ENCODE data around the gene DPYSL4. TPM values are rescaled to one million over a fixed set of nuclear protein-coding genes. Genes with fewer than 3 reads are reported as not detected.
A peak's percentile ranks its signal among the peaks of the same experiment; 100 is the strongest.

The DPYSL4 gene
- total and polyA plus RNA-seq, 2 experiments from 2014 or later = 2.1 TPM

- H2AFZ ChIP-seq = no peak overlapping the region
- H3K9ac ChIP-seq = no peak overlapping the region
- H3F3A ChIP-seq (ENCODE audit: insufficient read depth) = no peaks in the 10 kb centered on the region
- no peaks in the 10 kb centered on the region for H3K4me1 ChIP-seq (ENCODE audit: insufficient read depth)
- no peak overlapping the region for H3K4me3 ChIP-seq
- peaks cover 5% of the 10 kb centered on the region; the same call in 1 of the 2 replicates for H3K27me3 ChIP-seq (replicated peaks; ENCODE audit: insufficient read depth)
- no peak overlapping the region for H3K27ac ChIP-seq
- in situ Hi-C loops (cut with MboI) = no loop called here
- no peak for DNase-seq
- TF ChIP-seq EZH2phosphoT487 (IDR thresholded peaks at IDR 0.05; ENCODE audit: insufficient read depth, low read depth) = no peak
- no peak for TF ChIP-seq EZH2 (IDR thresholded peaks at IDR 0.05; ENCODE audit: insufficient read depth, poor library complexity, severe bottlenecking)
- no peaks in the 10 kb centered on the region for H3K79me2 ChIP-seq (ENCODE audit: insufficient read depth)
- 70 to 72% methylated on average over 33 to 36 of the region's 36 CpGs for WGBS, 2 experiments (ENCODE audit: low coverage in 1 of 2, low lambda C conversion rate in 2 of 2, missing lambda C conversion rate in 2 of 2)
- H3K4me2 ChIP-seq (ENCODE audit: unreplicated experiment) = no peak overlapping the region
- no peaks in the 10 kb centered on the region for H4K20me1 ChIP-seq (ENCODE audit: insufficient read depth)
- no peaks in the 10 kb centered on the region for H3K9me3 ChIP-seq (ENCODE audit: low read depth)
- H3K9me2 ChIP-seq (ENCODE audit: insufficient read depth) = no peaks in the 10 kb centered on the region
- H3K36me3 ChIP-seq (ENCODE audit: low read depth) = no peaks in the 10 kb centered on the region
Measured at GRCh38 chr10:132170561-132171361, 16.0 kb upstream of the DPYSL4 start.

- H2AFZ ChIP-seq = no peak overlapping the region
- peaks cover 10% of the 10 kb centered on the region; the same call in 1 of the 2 replicates for H3K27me3 ChIP-seq (replicated peaks; ENCODE audit: insufficient read depth)
- H3K4me3 ChIP-seq = no peak overlapping the region
- H3K36me3 ChIP-seq (ENCODE audit: low read depth) = no peaks in the 10 kb centered on the region
- peak; percentile 16 for DNase-seq
- H3F3A ChIP-seq (ENCODE audit: insufficient read depth) = no peaks in the 10 kb centered on the region
- TF ChIP-seq EZH2 (IDR thresholded peaks at IDR 0.05; ENCODE audit: insufficient read depth, poor library complexity, severe bottlenecking) (no peak), EZH2phosphoT487 (IDR thresholded peaks at IDR 0.05; ENCODE audit: insufficient read depth, low read depth) (no peak)
- in situ Hi-C loops (cut with MboI) = no loop called here
- H3K27ac ChIP-seq = no peak overlapping the region
- H4K20me1 ChIP-seq (ENCODE audit: insufficient read depth) = no peaks in the 10 kb centered on the region
- no peaks in the 10 kb centered on the region for H3K9me2 ChIP-seq (ENCODE audit: insufficient read depth)
- H3K4me2 ChIP-seq (ENCODE audit: unreplicated experiment) = no peak overlapping the region
- no peaks in the 10 kb centered on the region for H3K4me1 ChIP-seq (ENCODE audit: insufficient read depth)
- no peaks in the 10 kb centered on the region for H3K9me3 ChIP-seq (ENCODE audit: low read depth)
- WGBS, 2 experiments (ENCODE audit: low coverage in 1 of 2, low lambda C conversion rate in 2 of 2, missing lambda C conversion rate in 2 of 2) = 32 to 35% methylated on average over 26 of the region's 26 CpGs
- H3K9ac ChIP-seq = no peak overlapping the region
- H3K79me2 ChIP-seq (ENCODE audit: insufficient read depth) = no peaks in the 10 kb centered on the region
Measured at GRCh38 chr10:132172091-132173066, 14.4 kb upstream of the DPYSL4 start.

GRCh38 chr10:132173185-132173584 is 13.6 kb upstream of the DPYSL4 start:
- no peak for TF ChIP-seq EZH2 (IDR thresholded peaks at IDR 0.05; ENCODE audit: insufficient read depth, poor library complexity, severe bottlenecking)
- TF ChIP-seq EZH2phosphoT487 (IDR thresholded peaks at IDR 0.05; ENCODE audit: insufficient read depth, low read depth) = no peak
- H3F3A ChIP-seq (ENCODE audit: insufficient read depth) = no peaks in the 10 kb centered on the region
- no peaks in the 10 kb centered on the region for H3K79me2 ChIP-seq (ENCODE audit: insufficient read depth)
- no peak overlapping the region for H3K9ac ChIP-seq
- in situ Hi-C loops (cut with MboI) = no loop called here
- WGBS, 2 experiments (ENCODE audit: low coverage in 1 of 2, low lambda C conversion rate in 2 of 2, missing lambda C conversion rate in 2 of 2) = 76 to 81% methylated on average over 5 of the region's 5 CpGs
- H3K4me3 ChIP-seq = no peak overlapping the region
- H3K4me2 ChIP-seq (ENCODE audit: unreplicated experiment) = no peak overlapping the region
- peaks cover 10% of the 10 kb centered on the region; the same call in 1 of the 2 replicates for H3K27me3 ChIP-seq (replicated peaks; ENCODE audit: insufficient read depth)
- no peak overlapping the region for H3K27ac ChIP-seq
- H3K9me3 ChIP-seq (ENCODE audit: low read depth) = no peaks in the 10 kb centered on the region
- H4K20me1 ChIP-seq (ENCODE audit: insufficient read depth) = no peaks in the 10 kb centered on the region
- no peaks in the 10 kb centered on the region for H3K36me3 ChIP-seq (ENCODE audit: low read depth)
- no peaks in the 10 kb centered on the region for H3K9me2 ChIP-seq (ENCODE audit: insufficient read depth)
- no peak overlapping the region for H2AFZ ChIP-seq
- no peak for DNase-seq
- no peaks in the 10 kb centered on the region for H3K4me1 ChIP-seq (ENCODE audit: insufficient read depth)

DNA sequence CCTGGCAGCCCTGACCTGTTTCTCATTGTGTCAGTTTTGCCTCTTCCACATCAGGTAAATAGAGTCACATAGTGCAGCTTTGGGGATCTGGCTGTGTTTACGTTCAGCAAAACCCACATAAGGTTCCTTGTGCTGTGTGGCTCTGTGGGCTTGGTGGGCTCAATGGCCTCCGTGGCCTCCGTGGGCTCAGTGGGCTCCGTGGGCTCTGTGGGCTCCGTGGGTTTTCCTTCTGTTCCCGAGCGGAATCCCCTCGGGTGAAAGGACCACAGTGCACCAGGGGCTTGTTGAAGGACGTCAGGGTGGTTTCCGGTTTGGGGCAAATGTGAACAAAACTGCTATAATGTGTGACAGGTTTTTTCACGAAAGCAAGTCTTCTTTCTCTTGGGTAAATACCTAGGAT is 12.5 kb upstream of the DPYSL4 start:
- Histone ChIP-seq H3K4me3 (no peak overlapping the region), H3K9ac (no peak overlapping the region), H3F3A (ENCODE audit: insufficient read depth) (no peaks in the 10 kb centered on the region), H3K4me1 (ENCODE audit: insufficient read depth) (no peaks in the 10 kb centered on the region), H3K9me3 (ENCODE audit: low read depth) (no peaks in the 10 kb centered on the region), H3K79me2 (ENCODE audit: insufficient read depth) (no peaks in the 10 kb centered on the region), H3K27me3 (replicated peaks; ENCODE audit: insufficient read depth) (peaks cover 10% of the 10 kb centered on the region; the same call in 1 of the 2 replicates), H2AFZ (no peak overlapping the region), H3K4me2 (ENCODE audit: unreplicated experiment) (no peak overlapping the region), H3K27ac (no peak overlapping the region), H4K20me1 (ENCODE audit: insufficient read depth) (no peaks in the 10 kb centered on the region), H3K9me2 (ENCODE audit: insufficient read depth) (no peaks in the 10 kb centered on the region), H3K36me3 (ENCODE audit: low read depth) (no peaks in the 10 kb centered on the region)
- TF ChIP-seq EZH2phosphoT487 (IDR thresholded peaks at IDR 0.05; ENCODE audit: insufficient read depth, low read depth) = no peak
- no peak for DNase-seq
- 56 to 64% methylated on average over 11 of the region's 11 CpGs for WGBS, 2 experiments (ENCODE audit: low coverage in 1 of 2, low lambda C conversion rate in 2 of 2, missing lambda C conversion rate in 2 of 2)
- in situ Hi-C loops (cut with MboI) = no loop called here

All from GM23248 (cell line).